Ammon's horn (tissue), 1 donor: Measurements from ENCODE around the gene ARMCX2.
"Not testable (repeated sequence)": the region's sequence is repeated elsewhere in the genome, so short reads cannot be mapped to it uniquely, and the experiment has no call there.

Source experiments
- DNase-seq: peaks from one replicate; pipeline ENCODE4 v3.0.0-alpha.2; 2016; ENCODE audit warnings: low spot score

ARMCX2 gene

DNA sequence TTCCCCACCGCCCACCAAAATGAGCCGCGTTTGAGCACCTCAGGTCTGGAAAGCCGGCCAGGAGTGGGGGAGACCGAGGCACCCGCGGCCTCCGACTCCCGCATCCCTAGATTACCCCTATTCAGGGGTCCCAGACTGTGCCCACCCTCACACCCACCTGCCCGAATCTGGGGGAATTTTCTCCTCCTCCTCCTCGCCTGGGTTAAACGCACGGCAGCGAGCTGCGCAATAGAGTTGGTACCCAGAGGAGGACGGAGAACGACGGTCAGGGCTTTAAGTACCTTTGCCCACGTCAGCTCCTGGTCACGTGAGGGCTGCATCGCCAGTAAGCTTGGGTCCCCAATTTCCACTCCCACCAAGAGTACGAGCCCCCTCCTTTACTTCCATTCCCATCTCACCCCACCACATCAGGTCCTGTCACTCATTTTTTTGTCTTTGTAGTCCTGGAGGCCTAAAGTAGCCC lies at the start of gene ARMCX2:
Gene ARMCX2, minus strand, starts transcription at position 250 of the 463 bp plus-strand sequence. CDS start 2,262 bp downstream, outside the sequence.
- DNase-seq = peak; percentile 87

- no peak for DNase-seq
Observed at GRCh38 chrX:101709384-101709783, 49.7 kb upstream of the ARMCX2 start.

- DNase-seq = peak; percentile 3
Observed at GRCh38 chrX:101708163-101708562, 48.5 kb upstream of the ARMCX2 start.

GRCh38 chrX:101693476-101693875 lies 33.8 kb upstream of the ARMCX2 start:
- DNase-seq = no peak

- DNase-seq = no peak
Observed at GRCh38 chrX:101691835-101692234, 32.2 kb upstream of the ARMCX2 start.

GRCh38 chrX:101686574-101686973 lies 26.9 kb upstream of the ARMCX2 start:
- no peak for DNase-seq

GRCh38 chrX:101685923-101686322 lies 26.3 kb upstream of the ARMCX2 start:
- DNase-seq = no peak

DNA sequence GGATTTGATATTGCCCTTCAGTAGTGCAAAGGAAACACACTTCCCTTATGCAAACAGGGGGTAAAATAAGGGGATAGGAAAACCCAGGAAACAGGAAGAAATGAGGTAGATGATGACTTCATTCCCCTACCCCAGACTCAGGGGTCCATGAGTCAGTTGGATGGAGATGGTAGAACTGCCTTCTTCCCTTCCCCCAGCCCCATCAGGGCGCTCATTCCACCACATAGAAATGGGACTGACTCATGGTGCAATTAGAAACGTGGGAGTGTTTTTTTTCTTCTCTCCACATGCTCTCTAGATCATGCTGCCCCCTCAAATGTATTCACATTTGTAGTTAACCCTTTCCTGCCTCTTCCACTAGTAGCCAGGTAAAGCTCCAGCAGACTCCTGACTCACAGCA lies 23.1 kb upstream of the ARMCX2 start:
- DNase-seq = peak; percentile 4

- DNase-seq = no peak
Observed at GRCh38 chrX:101677028-101677427, 17.4 kb upstream of the ARMCX2 start.

GRCh38 chrX:101676571-101676970 lies 16.9 kb upstream of the ARMCX2 start:
- no peak for DNase-seq

DNA sequence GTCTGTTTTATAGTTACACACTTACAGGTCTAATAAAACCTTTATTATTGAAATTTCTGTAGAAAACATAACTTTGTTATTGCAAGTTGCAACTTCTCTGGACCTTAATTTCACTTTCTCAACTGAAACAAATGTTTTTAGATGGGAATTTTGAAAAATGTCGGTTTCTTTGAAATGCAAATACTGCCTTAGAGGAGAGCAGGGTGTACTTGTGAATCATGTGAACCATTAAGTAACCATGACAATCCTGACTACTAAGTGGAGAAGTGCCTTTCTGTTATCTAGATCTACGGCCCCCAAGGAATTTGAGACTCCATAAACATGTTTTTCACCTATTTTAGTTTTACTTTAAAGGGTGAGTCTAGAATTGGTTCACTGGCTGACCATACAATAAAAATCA lies 8.5 kb upstream of the ARMCX2 start:
- no peak for DNase-seq

- peak; percentile 76 for DNase-seq
Observed at GRCh38 chrX:101658661-101659491, 774 bp downstream of the ARMCX2 start.

DNA sequence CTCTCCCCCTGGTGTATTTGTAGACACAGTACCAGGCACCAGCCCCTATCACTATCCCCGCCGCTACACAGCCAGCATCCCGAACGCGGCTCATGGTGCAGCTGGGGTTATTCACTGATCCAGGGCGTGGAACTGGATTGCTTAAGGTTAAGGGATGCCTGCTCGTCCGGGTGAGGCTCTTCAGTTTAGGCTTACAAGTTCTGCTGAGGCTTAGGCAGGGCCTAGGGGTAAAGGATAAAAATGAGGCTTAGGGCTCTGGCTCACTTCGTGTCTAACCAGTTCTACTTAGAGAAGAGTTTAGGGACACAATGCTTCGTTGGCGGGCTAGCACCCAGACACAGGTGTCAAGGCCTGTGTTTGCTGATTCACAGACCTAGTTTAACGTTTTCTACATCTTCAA lies 2.2 kb downstream of the ARMCX2 start:
- DNase-seq = no peak

DNA sequence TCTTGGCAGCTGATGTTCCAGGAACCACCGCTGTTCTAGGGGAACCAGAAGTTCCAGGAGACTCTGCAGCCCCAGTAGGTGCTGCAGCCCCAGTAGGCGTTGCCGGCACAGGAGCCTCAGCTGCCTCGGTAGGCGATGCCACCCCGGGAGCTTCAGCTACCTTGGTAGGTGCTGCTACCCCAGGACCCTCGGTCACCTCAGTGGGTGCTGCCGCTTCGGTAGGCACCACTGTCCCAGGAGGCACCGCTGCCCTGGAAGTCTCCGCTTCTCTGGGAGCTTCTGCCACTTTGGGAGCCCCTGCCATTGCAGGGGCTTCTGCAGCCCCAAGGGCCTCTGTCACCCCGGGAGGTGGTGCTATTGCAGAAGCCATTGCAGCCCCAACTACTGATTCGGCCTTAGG lies 2.8 kb downstream of the ARMCX2 start:
- DNase-seq = no peak

DNA sequence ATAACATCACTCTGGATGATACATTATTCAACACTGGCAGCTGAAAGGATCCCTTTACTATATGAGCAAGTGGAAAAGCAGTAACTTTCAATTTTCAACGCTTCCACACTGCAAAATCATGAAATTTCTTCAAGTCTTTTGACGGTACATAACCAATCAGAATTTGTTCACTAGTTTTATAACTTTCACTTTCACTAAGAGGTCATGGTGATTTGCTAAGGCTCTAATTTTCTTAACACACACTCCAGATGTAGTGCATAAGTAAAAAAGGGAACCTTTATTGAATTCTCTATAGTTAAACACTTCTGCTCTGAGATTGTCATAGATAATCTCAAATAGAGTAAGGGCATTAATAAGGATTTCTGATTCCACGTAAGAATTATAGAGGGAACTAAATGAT lies 4.1 kb downstream of the ARMCX2 start:
- DNase-seq = no peak

DNA sequence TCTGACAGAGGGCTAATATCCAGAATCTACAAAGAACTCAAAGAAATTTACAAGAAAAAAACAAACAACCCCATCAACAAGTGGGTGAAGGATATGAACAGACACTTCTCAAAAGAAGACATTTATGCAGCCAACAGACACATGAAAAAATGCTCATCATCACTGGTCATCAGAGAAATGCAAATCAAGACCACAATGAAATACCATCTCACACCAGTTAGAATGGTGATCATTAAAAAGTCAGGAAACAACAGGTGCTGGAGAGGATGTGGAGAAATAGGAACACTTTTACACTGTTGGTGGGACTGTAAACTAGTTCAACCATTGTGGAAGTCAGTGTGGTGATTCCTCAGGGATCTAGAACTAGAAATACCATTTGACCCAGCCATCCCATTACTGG lies 11.9 kb downstream of the ARMCX2 start:
- not testable (repeated sequence) for DNase-seq

- DNase-seq = no peak
Observed at GRCh38 chrX:101642093-101642492, 17.6 kb downstream of the ARMCX2 start.

- no peak for DNase-seq
Observed at GRCh38 chrX:101639583-101639982, 20.1 kb downstream of the ARMCX2 start.

DNA sequence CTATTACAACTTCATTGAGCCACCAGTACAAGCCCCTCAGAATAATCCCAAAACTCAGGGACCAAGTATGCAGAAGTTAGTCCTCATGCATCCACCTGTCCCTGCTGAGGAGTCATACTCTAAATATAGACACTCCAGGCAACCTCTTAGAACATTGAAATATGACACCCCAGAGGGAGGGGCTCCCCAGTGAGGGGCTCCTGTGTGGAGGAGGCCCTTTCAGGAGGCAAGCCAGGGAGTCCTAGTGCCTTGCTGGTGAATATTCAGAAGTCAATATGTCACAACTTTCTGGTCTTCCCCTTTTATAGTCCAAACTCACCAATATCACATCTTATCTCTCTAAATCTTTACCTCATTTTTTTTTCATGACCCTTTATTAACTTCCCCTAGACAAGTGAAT lies 40.3 kb downstream of the ARMCX2 start:
- DNase-seq = no peak

DNA sequence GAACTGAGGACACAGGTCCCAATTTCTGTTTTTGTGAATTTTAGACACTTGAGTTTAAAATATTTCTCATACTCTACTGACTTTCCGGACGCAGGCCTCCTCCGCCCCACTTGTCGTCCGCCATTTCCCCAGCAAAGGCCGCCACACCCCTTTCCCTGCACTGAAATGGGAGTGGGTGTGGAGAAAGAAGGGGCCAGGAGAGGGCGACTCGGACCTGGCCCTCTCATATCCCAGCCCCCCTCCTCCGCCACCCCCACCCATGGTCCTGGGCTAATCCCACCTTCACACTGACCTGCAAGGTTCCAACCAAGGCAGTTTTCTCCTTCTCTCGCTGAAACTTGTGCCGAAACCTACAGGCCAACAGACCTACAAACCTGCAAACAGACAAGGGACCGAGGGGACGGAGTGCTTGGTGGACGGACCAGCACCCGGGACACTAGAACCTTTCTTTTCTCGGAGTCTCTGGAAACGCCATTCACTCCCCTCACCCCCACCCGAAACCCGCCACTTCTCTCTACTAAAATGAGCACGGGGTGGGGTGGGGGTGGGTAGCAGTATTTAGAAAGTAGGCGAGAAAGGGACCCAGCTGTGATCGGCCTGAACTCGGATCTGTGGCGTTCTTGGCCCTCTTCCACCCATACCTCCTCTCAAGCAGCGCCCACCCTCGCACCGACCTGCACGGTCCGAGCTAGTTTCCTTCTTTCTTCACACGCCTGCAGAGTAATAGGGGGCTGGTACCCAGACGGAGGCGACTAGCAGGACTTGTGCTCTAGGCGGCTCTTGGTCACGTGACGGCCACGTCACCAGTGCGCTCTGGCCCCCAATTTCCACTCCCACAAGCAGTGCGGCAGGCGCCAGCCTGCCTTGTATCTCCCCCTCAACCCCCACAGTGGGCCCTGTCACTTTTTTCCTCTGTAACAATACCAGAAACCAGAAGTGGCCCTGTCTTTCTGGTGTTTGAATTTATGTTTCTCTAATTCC lies 42.1 kb downstream of the ARMCX2 start, which contains the start of gene ARMCX6:
Gene ARMCX6, minus strand, starts transcription at position 790 of the 981 bp plus-strand sequence. CDS start 1,380 bp downstream, outside the sequence.
- peak; percentile 91 for DNase-seq

GRCh38 chrX:101605728-101606127 lies 53.9 kb downstream of the ARMCX2 start:
- no peak for DNase-seq
